ENCODE results near the gene FGFR4.

GRCh38 chr5:177066224-177066623 lies 20.5 kb upstream of the FGFR4 start:
- TF ChIP-seq, protein P1, sequence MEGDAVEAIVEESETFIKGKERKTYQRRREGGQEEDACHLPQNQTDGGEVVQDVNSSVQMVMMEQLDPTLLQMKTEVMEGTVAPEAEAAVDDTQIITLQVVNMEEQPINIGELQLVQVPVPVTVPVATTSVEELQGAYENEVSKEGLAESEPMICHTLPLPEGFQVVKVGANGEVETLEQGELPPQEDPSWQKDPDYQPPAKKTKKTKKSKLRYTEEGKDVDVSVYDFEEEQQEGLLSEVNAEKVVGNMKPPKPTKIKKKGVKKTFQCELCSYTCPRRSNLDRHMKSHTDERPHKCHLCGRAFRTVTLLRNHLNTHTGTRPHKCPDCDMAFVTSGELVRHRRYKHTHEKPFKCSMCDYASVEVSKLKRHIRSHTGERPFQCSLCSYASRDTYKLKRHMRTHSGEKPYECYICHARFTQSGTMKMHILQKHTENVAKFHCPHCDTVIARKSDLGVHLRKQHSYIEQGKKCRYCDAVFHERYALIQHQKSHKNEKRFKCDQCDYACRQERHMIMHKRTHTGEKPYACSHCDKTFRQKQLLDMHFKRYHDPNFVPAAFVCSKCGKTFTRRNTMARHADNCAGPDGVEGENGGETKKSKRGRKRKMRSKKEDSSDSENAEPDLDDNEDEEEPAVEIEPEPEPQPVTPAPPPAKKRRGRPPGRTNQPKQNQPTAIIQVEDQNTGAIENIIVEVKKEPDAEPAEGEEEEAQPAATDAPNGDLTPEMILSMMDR (IDR thresholded peaks at IDR 0.05; ENCODE audit: insufficient read depth, low read length, poor library complexity, severe bottlenecking), result no peak
- TF ChIP-seq EZH2phosphoT487 (conservative IDR thresholded peaks at IDR 0.05; ENCODE audit: low read length), result no peak

Data from SU-DHL-6 (cell line).